Smooth muscle cell (in vitro differentiated cells): ENCODE data around the gene TET1. TPM values are rescaled to one million over a fixed set of nuclear protein-coding genes. Genes with fewer than 3 reads are reported as not detected.
"Not testable (repeated sequence)": the region's sequence is repeated elsewhere in the genome, so short reads cannot be mapped to it uniquely, and the experiment has no call there.

ENCODE experiments used
- DNase-seq: peaks from one replicate; lab custom pipeline; 2025; ENCODE audit not compliant: unreplicated experiment; lab: John Stamatoyannopoulos, UW
- H2AFZ ChIP-seq: fragments of 200-600 bp; sonication (generic); 2 replicates; pipeline ENCODE4 v1.6.0; 2016; ENCODE audit warnings: antibody characterized with exemption, low read depth, mild to moderate bottlenecking
- H3F3A ChIP-seq: fragments of 200-600 bp; sonication (generic); 2 replicates; pipeline ENCODE4 v1.6.0; 2017; ENCODE audit warnings: antibody characterized with exemption, low read depth
- H3K27ac ChIP-seq: fragments of 200-600 bp; sonication (generic); 2 replicates; pipeline ENCODE4 v1.5.1; 2016; ENCODE audit warnings: low read depth, mild to moderate bottlenecking
- H3K27me3 ChIP-seq: fragments of 200-600 bp; sonication (generic); 2 replicates; pipeline ENCODE4 v1.6.1; 2016; ENCODE audit warnings: low read depth, mild to moderate bottlenecking
- H3K36me3 ChIP-seq: fragments of 200-600 bp; sonication (generic); 2 replicates; pipeline ENCODE4 v1.5.1; 2016; ENCODE audit warnings: low read depth
- H3K4me1 ChIP-seq: fragments of 200-600 bp; sonication (generic); 2 replicates; pipeline ENCODE4 v1.5.1; 2016; ENCODE audit warnings: low read depth
- H3K4me2 ChIP-seq: fragments of 200-600 bp; sonication (generic); 2 replicates; pipeline ENCODE4 v1.6.0; 2016; ENCODE audit warnings: mild to moderate bottlenecking
- H3K4me3 ChIP-seq: fragments of 200-600 bp; sonication (generic); 2 replicates; pipeline ENCODE4 v1.5.1; 2016; ENCODE audit warnings: mild to moderate bottlenecking
- H3K79me2 ChIP-seq: fragments of 200-600 bp; sonication (generic); 2 replicates; pipeline ENCODE4 v1.6.0; 2016; ENCODE audit warnings: low read depth, mild to moderate bottlenecking
- H3K9ac ChIP-seq: fragments of 200-600 bp; sonication (generic); 2 replicates; pipeline ENCODE4 v1.6.0; 2016; ENCODE audit warnings: low read depth
- H3K9me3 ChIP-seq: fragments of 200-600 bp; sonication (generic); replicated peaks from 2 replicates; pipeline ENCODE4 v1.5.1; 2016; ENCODE audit warnings: low read depth
- H4K20me1 ChIP-seq: fragments of 200-600 bp; sonication (generic); 2 replicates; pipeline ENCODE4 v1.6.0; 2016; ENCODE audit warnings: low read depth
- CTCF ChIP-seq: fragments of 200-600 bp; sonication (generic); IDR thresholded peaks from 2 replicates; pipeline ENCODE4 v1.5.1; 2017; ENCODE audit warnings: borderline replicate concordance, mild to moderate bottlenecking, antibody characterized with exemption; ENCODE audit not compliant: insufficient read depth, poor library complexity, severe bottlenecking
- whole genome bisulfite sequencing: methylation state at CpG from one replicate; pipeline ENCODE4 v1.1.7; 2016; ENCODE audit warnings: low lambda C conversion rate; 5-methylcytosine and 5-hydroxymethylcytosine counted together
- polyA plus RNA-seq: library from polyadenylated mRNA; unstranded; fragments of >200 nt; fragmentation: Nextera tagmentation; extraction: Ambion mirVana; gene quantifications from 2 replicates; pipeline ENCODE4 v1.2.1, GENCODE V29; 2016
- total RNA-seq: library from RNA; depleted of rRNA; stranded (reverse); fragments of >200 nt; gene quantifications from 2 replicates; pipeline ENCODE4 v1.2.3, GENCODE V29; 2014

The TET1 gene
- total and polyA plus RNA-seq, 2 experiments from 2014 or later, result 2.5 to 15.3 TPM

- Histone ChIP-seq H3K36me3 (no peaks in the 10 kb centered on the region), H3K9ac (no peak overlapping the region), H2AFZ (no peak overlapping the region), H3K9me3 (no peaks in the 10 kb centered on the region), H3F3A (no peaks in the 10 kb centered on the region), H3K4me2 (no peak overlapping the region), H3K27ac (no peak overlapping the region), H3K4me3 (no peak overlapping the region), H3K4me1 (no peaks in the 10 kb centered on the region), H3K27me3 (no peaks in the 10 kb centered on the region), H4K20me1 (peaks cover 16% of the 10 kb centered on the region), H3K79me2 (peaks cover 7% of the 10 kb centered on the region)
- TF ChIP-seq CTCF, result no peak
- 0% methylated on average over 1 of the region's 1 CpG for WGBS
- no peak for DNase-seq
Observed at GRCh38 chr10:68618234-68618633, 58.1 kb downstream of the TET1 start.

DNA sequence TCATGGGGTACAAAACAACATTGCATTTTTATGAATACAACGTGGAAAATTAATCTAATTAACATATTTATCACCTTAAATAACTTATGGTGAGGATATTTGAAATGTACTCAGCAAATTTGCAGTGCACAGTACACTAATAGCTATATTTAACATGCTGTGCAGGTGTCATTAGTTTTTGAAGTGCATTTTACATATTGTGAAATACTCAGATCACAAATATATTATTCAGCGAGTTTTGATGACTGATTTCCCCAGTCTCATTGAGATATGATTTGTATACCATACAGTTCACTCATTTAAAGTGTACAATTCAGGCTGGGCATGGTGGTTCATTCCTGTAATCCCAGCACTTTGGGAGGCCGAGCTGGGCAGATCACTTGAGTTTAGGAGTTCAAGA is 59.5 kb downstream of the TET1 start:
- H3K4me2 ChIP-seq, result no peak overlapping the region
- no peak overlapping the region for H3K27ac ChIP-seq
- no peaks in the 10 kb centered on the region for H3K27me3 ChIP-seq
- H3K79me2 ChIP-seq, result peaks cover 7% of the 10 kb centered on the region
- H3F3A ChIP-seq, result no peaks in the 10 kb centered on the region
- no peak overlapping the region for H3K4me3 ChIP-seq
- WGBS, result 95% methylated on average over 3 of the region's 3 CpGs
- H3K36me3 ChIP-seq, result no peaks in the 10 kb centered on the region
- no peaks in the 10 kb centered on the region for H3K9me3 ChIP-seq
- TF ChIP-seq CTCF, result no peak
- H3K4me1 ChIP-seq, result no peaks in the 10 kb centered on the region
- no peak for DNase-seq
- H4K20me1 ChIP-seq, result peaks cover 19% of the 10 kb centered on the region
- H3K9ac ChIP-seq, result no peak overlapping the region
- no peak overlapping the region for H2AFZ ChIP-seq

DNA sequence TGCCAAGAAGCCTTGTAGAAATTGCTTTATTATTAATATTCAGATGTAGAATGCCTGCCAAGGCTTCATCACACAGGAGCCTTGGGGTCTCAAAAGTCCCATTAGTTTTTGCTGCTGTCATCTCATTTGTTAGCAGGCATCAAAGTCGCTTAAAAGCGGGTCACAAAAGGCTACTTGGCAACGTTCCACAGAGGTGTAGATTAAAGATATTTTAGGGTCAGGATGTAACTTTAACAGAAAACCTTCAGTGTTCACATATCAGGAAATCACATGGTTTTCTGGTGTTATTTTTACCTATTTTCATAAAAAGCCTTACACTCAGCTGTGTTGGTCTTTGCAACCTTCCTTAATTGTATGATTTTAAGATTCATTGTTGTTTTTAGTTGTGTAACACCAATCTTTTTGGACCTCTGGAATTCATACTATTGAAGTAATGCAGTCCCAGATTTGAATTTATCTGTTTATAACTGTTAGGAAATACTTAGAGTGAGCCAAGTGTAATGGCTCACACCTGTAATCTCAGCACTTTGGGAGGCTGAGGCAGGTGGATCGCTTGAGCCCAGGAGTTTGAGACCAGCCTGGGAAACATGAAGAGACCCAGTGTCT is 65.3 kb downstream of the TET1 start:
- DNase-seq, result no peak
- H3K79me2 ChIP-seq, result peaks cover 6% of the 10 kb centered on the region
- H3K27ac ChIP-seq, result no peak overlapping the region
- H3K4me2 ChIP-seq, result no peak overlapping the region
- TF ChIP-seq CTCF, result no peak
- H2AFZ ChIP-seq, result no peak overlapping the region
- H3K27me3 ChIP-seq, result no peaks in the 10 kb centered on the region
- H3K4me1 ChIP-seq, result no peaks in the 10 kb centered on the region
- no peaks in the 10 kb centered on the region for H3K36me3 ChIP-seq
- no peak overlapping the region for H3K4me3 ChIP-seq
- no peaks in the 10 kb centered on the region for H3K9me3 ChIP-seq
- 95% methylated on average over 4 of the region's 4 CpGs for whole genome bisulfite sequencing
- no peak overlapping the region for H3K9ac ChIP-seq
- H3F3A ChIP-seq, result no peaks in the 10 kb centered on the region
- H4K20me1 ChIP-seq, result peaks cover 30% of the 10 kb centered on the region

DNA sequence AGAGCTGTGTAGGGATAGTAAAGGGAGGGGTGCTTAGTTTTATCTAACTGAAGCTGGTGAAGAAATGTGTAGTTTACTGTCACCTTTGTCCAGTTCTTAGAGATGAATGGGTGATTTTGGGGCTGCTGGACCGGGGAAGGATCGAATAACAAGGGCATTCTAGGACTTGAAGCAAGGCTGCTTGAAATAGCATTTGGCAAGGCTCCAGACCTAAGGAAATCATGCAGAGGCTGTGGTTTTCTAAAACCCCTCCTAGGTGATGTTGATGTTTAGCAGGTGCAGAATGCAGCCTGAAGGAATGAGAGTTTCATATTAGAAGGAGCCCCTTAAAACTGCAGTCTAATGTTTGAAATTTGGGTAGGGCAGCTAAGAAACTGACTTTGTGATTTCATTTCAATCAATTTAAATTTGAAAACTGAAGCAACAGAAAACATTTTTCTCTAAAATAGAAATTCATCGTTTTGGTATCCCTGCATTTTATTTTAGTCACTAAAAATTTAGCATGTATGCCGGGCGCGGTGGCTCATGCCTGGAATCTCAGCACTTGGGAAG is 68.5 kb downstream of the TET1 start:
- H3K79me2 ChIP-seq, result peaks cover 6% of the 10 kb centered on the region
- peaks cover 33% of the 10 kb centered on the region for H4K20me1 ChIP-seq
- H3K9me3 ChIP-seq, result no peaks in the 10 kb centered on the region
- H3K27me3 ChIP-seq, result no peaks in the 10 kb centered on the region
- H3K4me1 ChIP-seq, result no peaks in the 10 kb centered on the region
- no peak for TF ChIP-seq CTCF
- no peak overlapping the region for H3K27ac ChIP-seq
- H3K9ac ChIP-seq, result no peak overlapping the region
- no peaks in the 10 kb centered on the region for H3F3A ChIP-seq
- 78% methylated on average over 5 of the region's 6 CpGs for WGBS
- no peak for DNase-seq
- H3K36me3 ChIP-seq, result no peaks in the 10 kb centered on the region
- no peak overlapping the region for H3K4me3 ChIP-seq
- no peak overlapping the region for H3K4me2 ChIP-seq
- H2AFZ ChIP-seq, result no peak overlapping the region

DNA sequence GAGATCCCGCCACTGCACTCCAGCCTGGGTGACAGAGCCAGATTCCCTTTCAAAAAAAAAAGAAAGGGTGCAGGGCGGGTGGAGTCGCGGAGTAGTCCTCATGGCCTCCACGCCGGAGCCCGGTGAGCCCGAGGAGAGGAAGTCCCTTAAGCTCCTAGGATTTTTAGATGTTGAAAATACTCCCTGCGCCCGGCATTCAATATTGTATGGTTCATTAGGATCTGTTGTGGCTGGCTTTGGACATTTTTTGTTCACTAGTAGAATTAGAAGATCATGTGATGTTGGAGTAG is 72.1 kb downstream of the TET1 start:
- H3K27me3 ChIP-seq, H2AFZ ChIP-seq, H3K4me3 ChIP-seq, H3K27ac ChIP-seq, H3K36me3 ChIP-seq, H3K79me2 ChIP-seq, H3K4me2 ChIP-seq, H3K9me3 ChIP-seq, H3F3A ChIP-seq, H3K9ac ChIP-seq, H3K4me1 ChIP-seq, DNase-seq: not testable (repeated sequence)
- WGBS, result 89% methylated on average over 10 of the region's 10 CpGs
- H4K20me1 ChIP-seq, result peaks cover 29% of the 10 kb centered on the region
